ENCODE results near the gene PTPRF. TPM values are rescaled to one million over a fixed set of nuclear protein-coding genes. Genes with fewer than 3 reads are reported as not detected.

The PTPRF gene
- total RNA-seq, 2 donors from 2014 or later = 7.4 to 27.7 TPM

DNA sequence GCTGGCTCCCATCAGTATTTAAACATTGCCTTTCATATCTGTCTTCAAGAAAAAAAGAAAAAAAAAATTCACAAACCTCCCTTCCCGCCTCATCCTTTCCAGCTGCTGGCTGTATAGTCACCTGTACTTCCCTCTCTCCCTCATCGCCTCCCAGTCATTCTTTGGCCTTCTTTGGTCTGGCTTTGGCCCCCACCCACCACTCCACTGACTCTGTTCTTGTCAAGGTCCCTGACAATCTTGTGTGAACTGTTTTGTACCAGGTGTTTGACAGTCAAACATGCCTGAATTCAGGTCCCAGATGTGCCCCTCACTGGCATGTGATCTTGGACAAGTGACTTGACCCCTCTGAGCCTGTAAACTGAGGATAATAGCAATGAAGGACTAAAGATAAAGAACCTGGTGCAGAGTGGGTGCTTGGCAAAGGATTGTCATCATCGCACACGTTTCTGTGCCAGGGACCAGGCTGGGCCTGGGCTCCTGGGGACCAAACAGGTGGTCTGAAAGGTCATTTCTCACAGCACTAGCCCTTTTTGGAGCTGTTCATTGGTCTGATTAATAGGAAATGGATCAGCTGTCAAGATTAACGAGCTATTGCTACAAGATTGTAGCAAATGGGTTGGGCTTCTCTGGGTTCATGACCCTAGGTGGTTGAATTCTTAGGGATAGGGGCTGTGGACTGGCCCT is 21.5 kb downstream of the PTPRF start:
- Histone ChIP-seq H3K36me3 (no peaks in the 10 kb centered on the region), H3K4me3 (no peak overlapping the region), H3K4me1 (peaks cover 0 to 24% of the 10 kb centered on the region in 2 donors), H3K9me3 (no peaks in the 10 kb centered on the region), H3K27me3 (no peaks in the 10 kb centered on the region), H3K27ac (no peak overlapping the region)
- no peak for DNase-seq (ENCODE audit: low spot score)
- TF ChIP-seq, protein P1, sequence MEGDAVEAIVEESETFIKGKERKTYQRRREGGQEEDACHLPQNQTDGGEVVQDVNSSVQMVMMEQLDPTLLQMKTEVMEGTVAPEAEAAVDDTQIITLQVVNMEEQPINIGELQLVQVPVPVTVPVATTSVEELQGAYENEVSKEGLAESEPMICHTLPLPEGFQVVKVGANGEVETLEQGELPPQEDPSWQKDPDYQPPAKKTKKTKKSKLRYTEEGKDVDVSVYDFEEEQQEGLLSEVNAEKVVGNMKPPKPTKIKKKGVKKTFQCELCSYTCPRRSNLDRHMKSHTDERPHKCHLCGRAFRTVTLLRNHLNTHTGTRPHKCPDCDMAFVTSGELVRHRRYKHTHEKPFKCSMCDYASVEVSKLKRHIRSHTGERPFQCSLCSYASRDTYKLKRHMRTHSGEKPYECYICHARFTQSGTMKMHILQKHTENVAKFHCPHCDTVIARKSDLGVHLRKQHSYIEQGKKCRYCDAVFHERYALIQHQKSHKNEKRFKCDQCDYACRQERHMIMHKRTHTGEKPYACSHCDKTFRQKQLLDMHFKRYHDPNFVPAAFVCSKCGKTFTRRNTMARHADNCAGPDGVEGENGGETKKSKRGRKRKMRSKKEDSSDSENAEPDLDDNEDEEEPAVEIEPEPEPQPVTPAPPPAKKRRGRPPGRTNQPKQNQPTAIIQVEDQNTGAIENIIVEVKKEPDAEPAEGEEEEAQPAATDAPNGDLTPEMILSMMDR (IDR thresholded peaks at IDR 0.05) = no peak

DNA sequence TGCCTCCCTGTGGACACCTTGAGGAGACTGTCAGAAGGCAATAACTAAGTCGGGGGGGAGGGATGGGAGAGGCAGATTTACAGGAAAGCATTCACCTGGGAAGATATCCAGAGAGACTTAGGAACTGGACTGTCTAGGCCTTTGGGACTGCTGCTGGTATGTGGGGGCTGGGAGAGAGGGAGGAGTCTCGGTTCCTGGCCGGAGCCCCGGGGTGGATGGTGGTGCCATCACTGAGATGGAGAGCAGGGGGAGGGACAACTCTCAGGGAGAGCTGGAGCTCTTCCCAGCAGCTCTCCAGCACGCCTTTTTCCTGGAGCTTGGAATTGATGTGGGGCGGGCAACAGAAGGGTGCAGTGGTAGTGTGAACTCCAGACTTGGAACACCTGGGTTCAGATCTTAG is 22.1 kb downstream of the PTPRF start:
- no peaks in the 10 kb centered on the region for H3K9me3 ChIP-seq
- peaks cover 0 to 25% of the 10 kb centered on the region in 2 donors for H3K4me1 ChIP-seq
- no peaks in the 10 kb centered on the region for H3K27me3 ChIP-seq
- TF ChIP-seq, protein P1 (IDR thresholded peaks at IDR 0.05) = no peak
- DNase-seq (ENCODE audit: low spot score) = no peak
- no peaks in the 10 kb centered on the region for H3K36me3 ChIP-seq
- H3K27ac ChIP-seq = no peak overlapping the region
- no peak overlapping the region for H3K4me3 ChIP-seq

DNA sequence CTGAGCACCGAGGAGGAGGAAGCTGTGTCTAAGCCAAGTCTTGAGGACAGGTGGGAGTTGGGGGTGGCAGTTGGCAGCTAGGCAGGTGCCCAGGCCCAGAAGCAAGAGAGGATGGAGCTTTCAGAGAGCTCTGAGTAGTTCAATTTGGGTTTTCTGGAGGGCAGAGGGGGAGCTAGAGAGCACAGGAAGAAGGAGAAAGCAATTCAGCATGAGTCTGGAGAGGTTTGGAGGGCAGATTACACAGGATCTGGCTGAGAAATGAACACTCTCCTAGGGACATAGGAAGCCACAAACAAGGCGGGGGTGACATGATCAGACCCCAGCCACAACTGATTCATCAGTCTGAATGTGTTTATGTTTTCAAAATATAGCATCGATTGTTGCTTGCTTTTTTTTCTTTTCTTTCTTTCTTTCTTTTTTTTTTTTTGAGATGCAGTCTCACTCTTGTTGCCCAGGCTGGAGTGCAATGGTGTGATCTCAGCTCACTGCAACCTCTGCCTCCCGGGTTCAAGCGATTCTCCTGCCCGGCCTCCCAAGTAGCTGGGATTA is 23.8 kb downstream of the PTPRF start:
- Histone ChIP-seq H3K27ac (no peak overlapping the region), H3K36me3 (no peaks in the 10 kb centered on the region)

DNA sequence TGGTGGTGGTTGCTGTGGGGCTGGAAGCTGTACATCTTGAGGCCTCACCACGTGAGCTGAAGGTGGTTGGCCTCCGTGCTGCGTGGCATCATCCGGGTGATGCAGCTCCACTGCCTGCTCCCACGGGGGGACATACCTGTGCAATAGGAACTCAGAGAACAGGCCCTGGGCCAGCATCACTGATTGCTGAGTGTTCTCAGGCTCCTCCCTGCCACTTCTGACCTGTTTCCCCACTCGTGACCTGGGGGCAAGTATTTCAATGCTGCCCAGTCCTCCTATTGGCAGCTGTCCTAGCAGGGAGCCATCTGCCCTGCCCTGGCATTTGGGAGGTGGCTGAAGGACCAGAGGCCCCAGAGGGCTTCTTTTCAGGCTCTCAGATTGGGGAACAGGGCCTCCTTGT is 26.1 kb downstream of the PTPRF start:
- no peaks in the 10 kb centered on the region for H3K9me3 ChIP-seq
- H3K27me3 ChIP-seq = no peaks in the 10 kb centered on the region
- H3K4me1 ChIP-seq = peaks cover 0 to 24% of the 10 kb centered on the region in 2 donors
- DNase-seq (ENCODE audit: low spot score) = no peak
- no peak overlapping the region for H3K27ac ChIP-seq
- no peaks in the 10 kb centered on the region for H3K36me3 ChIP-seq
- no peak overlapping the region for H3K4me3 ChIP-seq
- TF ChIP-seq, protein P1 (IDR thresholded peaks at IDR 0.05) = no peak

More for the DNA sequence above, 23.8 kb downstream of the PTPRF start:
- no peak overlapping the region for H3K4me3 ChIP-seq
- peaks cover 0 to 36% of the 10 kb centered on the region in 2 donors for H3K4me1 ChIP-seq
- no peaks in the 10 kb centered on the region for H3K9me3 ChIP-seq
- no peak for DNase-seq (ENCODE audit: low spot score)
- no peaks in the 10 kb centered on the region for H3K27me3 ChIP-seq
- TF ChIP-seq, protein P1 (IDR thresholded peaks at IDR 0.05) = peak in 1 of 2 donors; percentile 43

DNA sequence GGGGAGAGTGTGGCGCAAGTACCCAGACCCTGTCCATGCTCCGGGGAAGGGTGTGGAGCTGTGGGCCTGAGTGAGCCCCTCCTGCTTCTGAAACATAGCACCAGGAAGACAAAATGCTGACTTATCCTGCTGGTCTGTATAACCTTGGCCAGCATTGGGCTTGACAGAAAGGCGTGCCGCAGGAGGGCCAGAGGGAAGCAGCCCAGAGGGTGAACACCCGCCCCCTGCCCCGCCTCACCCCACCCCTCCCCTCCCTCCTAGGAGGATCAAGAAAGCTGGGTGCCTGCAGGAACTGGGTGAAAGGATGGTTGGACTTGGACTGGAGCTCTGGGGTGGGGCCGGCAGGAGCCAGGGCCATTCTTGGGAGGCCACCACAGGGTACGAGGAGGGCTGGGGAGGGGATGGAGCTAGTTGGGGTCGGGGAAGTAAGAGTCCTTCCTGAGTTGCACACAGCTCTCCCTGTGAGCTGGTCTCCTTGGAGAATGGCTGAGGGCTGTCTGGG is 27.1 kb downstream of the PTPRF start:
- no peak for DNase-seq (ENCODE audit: low spot score)
- H3K27ac ChIP-seq = no peak overlapping the region

More for the DNA sequence above, 27.1 kb downstream of the PTPRF start:
- Histone ChIP-seq H3K4me3 (no peak overlapping the region), H3K4me1 (peaks cover 0 to 20% of the 10 kb centered on the region in 2 donors), H3K9me3 (no peaks in the 10 kb centered on the region), H3K36me3 (no peaks in the 10 kb centered on the region), H3K27me3 (no peaks in the 10 kb centered on the region)
- TF ChIP-seq, protein P1 (IDR thresholded peaks at IDR 0.05) = no peak
